Astrocyte (in vitro differentiated cells and primary cell): Measurements from ENCODE around the gene UQCC2.

ENCODE experiments used
- CTCF ChIP-seq: IDR thresholded peaks from 2 replicates; pipeline ENCODE4 v1.5.1; 2011; ENCODE audit warnings: low read depth, mild to moderate bottlenecking, inconsistent platforms, low read length, moderate library complexity; ENCODE audit not compliant: insufficient read depth
- EZH2 ChIP-seq: IDR thresholded peaks from 2 replicates; pipeline ENCODE4 v1.6.1; 2012; ENCODE audit warnings: mild to moderate bottlenecking, low read length, inconsistent platforms; ENCODE audit not compliant: insufficient read depth

GRCh38 chr6:33692078-33692759, 19.3 kb downstream of the UQCC2 start:
- TF ChIP-seq CTCF (no peak), EZH2 (no peak)
